Head of caudate nucleus (tissue), 42 donors: ENCODE measurements around the gene RALGPS2.

Experiments used
- DNase-seq, 42 donors: peaks; one replicate each; pipeline versions ENCODE4 v3.0.0 to v3.0.0-alpha.2; 2020 to 2021; ENCODE audit warnings: mixed read lengths in 7 of 42
- intact Hi-C: fragments of 100-400 bp; cut with DNase I; formaldehyde crosslinking; loops from one replicate; pipeline ENCODE4 v1.15.0; 2022

Gene RALGPS2

DNA sequence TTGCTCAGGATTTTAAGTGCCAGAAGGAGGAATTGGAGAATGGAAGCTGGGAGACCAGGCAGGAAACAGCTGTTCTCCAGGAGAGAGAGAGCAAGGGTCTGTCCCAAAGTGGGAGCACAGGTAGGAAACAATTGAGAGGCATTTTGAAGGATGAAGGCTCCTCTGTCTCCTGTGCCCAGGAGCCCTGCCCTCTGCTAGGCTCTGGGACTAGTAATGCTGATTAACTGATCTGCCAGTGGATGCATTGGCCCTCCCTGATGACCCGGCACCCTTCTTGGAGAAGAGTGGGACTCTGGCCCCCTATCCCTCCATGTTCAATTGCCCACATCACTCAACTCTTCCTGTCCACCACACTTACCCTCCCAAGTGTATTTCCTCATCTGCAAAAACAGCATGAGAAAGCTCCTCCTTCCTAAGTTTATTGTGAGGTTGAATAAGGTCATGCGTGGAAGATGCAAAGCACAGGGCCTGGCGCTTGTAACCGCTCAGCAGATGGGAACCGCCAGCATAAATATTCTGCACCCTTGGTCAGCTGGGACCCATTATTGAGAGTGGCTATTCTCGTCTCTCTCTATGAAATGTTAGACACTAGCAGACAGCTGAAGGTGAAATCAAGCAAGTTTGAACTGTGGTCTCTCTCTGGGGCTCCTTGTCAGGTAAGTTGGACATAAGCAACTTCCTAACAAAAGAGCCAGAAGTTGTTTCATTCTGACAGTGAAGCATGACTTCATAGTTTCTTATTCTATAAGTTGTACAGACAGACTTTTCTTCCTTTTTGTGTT is 208.9 kb downstream of the RALGPS2 start:
- DNase-seq: no peak
- intact Hi-C loops: no loop called here

DNA sequence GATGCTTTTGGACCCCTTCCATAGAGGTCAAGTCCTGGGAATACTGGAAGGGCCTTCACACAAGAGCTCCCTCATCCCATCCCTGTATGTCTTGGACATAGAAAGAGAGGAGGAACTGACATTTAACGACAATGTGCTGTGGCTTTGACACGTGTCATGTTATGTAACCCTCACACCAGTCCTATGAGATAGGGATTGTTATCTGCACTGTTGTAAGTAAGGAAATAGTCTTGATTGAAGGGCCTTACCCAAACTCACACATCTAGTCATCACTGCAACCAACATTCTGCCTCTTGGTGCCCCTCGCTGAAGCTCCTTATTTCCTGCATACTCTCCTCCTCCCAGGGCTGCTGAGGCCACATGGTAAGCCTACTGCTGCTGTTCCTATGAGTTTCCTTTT is 209.5 kb downstream of the RALGPS2 start:
- DNase-seq: no peak
- intact Hi-C loops: no loop called here

DNA sequence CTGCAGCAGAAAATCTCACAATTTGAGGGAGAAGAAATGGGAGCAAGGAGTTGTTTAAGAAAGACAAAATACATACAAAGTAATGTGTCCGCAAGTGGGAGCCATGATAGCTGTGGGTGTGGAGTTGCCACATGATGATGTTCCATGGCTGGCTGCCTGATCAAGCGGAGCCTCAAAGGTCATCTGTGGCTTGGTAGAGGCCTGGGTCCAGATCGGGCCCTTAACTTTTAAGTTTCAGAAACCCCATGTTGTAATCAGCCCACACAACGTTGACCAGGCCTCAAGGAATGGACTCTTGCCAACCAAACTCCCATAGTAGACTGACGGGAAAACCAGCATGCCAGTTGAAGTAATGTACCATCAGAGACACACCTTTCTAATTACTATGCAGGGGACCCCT is 210.6 kb downstream of the RALGPS2 start:
- no peak for DNase-seq
- intact Hi-C loops: no loop called here

DNA sequence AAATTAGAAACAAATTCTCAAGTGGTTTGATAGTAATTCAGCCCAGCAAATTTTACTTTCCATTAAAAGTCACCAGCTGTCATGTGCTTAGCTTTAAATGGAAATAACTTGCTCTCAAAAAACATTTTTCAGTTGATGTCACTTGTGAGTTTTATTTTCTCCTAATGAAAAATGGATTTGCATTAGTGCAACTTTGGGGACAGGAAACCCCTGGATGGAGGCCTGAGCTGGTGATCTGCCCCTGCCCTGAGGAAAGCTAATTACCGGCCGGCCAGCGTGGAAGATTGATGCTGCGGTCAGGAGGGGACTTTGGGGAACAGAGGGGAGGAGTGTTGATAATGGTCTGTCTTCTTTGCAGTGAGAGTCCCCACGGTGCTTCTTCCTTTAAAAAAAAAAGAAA is 212.7 kb downstream of the RALGPS2 start:
- intact Hi-C loops: no loop called here
- no peak for DNase-seq

- DNase-seq: no peak
- intact Hi-C loops: no loop called here
Measured at GRCh38 chr1:178938101-178938958, 213.3 kb downstream of the RALGPS2 start.

DNA sequence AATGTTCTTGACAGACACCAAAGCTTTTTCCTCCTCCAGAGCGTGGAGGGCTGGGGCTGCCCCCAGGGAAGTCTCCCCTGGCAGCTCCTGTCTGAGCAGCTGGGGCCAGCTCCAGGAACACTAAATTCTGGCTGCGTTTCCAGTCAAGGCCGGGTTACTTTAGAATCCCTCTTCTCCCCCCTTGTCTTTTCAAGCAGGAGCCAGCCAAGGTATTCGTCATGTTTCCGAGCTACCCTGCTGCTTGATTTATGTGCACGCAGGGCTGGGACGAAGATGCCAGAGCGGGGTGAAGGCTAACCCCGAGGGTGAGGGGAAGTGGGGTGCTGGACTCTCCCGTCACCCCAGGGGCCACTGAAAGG is 213.9 kb downstream of the RALGPS2 start:
- DNase-seq: peak in 4 of 42 donors; percentile 20 to 54 (median 35)
- intact Hi-C loops: no loop called here

GRCh38 chr1:178939338-178940067 is 214.5 kb downstream of the RALGPS2 start:
- intact Hi-C loops: no loop called here
- DNase-seq: no peak

GRCh38 chr1:178940068-178940765 is 215.2 kb downstream of the RALGPS2 start:
- intact Hi-C loops: no loop called here
- no peak for DNase-seq

GRCh38 chr1:178941261-178941689 is 216.2 kb downstream of the RALGPS2 start:
- peak in 39 of 42 donors; percentile 17 to 85 (median 55) for DNase-seq
- intact Hi-C loops: no loop called here

- DNase-seq: no peak
Measured at GRCh38 chr1:178941849-178942248, 216.8 kb downstream of the RALGPS2 start.

GRCh38 chr1:178942285-178943198 is 217.5 kb downstream of the RALGPS2 start:
- intact Hi-C loops: no loop called here
- DNase-seq: no peak

More at GRCh38 chr1:178941849-178942248, 216.8 kb downstream of the RALGPS2 start:
- intact Hi-C loops: no loop called here

DNA sequence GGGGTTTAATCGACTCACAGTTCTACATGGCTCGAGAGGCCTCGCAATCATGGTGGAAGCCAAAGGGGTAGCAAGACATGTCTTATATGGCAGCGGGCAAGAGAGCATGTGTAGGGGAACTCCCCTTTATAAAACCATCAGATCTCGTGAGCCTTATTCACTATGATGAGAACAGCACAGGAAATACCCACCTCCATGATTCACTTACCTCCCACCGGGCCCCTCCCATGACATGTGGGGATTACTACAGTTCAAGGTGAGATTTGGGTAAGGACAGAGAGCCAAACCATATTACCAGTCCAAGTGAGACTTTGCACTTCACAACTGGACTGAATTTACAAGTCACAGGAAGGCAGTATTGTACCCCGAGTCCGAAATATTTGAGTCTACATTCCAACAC is 219.7 kb downstream of the RALGPS2 start:
- intact Hi-C loops: no loop called here
- peak in 1 of 42 donors; percentile 14 for DNase-seq

DNA sequence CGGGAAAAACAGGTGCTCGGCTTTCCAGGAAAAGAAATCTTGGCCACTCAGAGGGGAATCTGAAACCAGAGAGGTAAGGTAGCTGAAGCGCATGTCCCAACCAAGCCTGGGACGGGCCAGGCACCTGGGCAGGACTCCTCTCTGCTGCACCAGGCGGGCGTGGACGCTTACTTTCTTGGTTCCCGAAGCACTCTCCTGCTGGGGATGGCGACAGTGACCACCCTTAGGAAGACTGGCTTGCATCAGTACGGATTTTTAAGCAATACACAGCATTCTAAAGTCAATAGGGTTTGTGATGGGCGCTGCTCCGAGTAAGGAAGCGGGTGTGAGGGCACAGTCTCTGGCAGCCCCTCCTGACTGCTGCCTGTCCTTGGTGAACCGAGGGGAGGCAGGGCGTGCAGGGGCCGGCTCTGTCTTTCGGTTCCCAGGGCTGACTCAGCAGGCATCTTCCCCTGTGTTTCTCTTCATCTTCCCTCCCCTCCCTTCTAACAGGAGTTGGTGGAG is 220.8 kb downstream of the RALGPS2 start:
- intact Hi-C loops: no loop called here
- peak in 1 of 42 donors; percentile 26 for DNase-seq

GRCh38 chr1:178946416-178946815 is 221.4 kb downstream of the RALGPS2 start:
- DNase-seq: no peak
- intact Hi-C loops: no loop called here

DNA sequence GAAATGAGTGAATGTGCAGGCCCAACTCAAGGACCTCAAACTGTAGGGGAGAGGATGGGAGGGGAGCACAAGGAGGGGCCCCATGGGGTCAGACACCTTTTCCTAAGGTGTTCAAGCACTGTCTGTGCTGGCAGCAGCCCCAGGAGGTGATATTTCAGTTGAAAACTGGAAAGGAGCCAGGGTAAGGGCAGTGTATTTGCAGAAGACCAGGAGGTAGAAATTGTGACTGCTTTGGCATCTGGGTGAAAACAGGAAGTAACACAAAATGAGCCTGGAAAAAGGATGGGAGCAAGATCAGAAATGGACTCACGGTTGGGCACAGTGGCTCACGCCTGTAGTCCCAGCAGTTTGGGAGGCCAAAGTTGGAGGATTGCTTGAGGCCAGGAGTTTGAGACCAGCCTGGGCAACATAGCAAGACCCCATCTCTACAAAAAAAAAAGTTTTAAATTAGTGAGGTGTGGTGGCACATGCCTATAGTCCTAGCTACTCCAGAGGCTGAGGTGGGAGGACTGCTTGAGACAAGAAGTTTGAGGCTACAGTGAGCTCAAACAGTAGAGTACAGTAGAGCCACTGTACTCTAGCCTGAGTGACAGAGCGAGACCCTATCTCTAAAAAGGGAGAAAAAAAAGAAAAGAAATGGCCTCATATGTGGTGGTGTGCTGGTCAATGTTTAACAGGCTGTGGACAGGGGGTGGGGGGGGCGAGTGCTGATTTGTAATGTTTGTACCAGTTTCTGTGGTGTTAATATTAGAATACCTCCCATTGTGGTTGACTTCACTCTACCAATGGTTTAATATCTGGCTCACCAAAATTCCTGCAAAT is 222.0 kb downstream of the RALGPS2 start:
- DNase-seq: no peak
- intact Hi-C loops: no loop called here

- intact Hi-C loops: no loop called here
- DNase-seq: no peak
Measured at GRCh38 chr1:178947677-178947981, 222.6 kb downstream of the RALGPS2 start.

- intact Hi-C loops: no loop called here
- no peak for DNase-seq
Measured at GRCh38 chr1:178948676-178949075, 223.6 kb downstream of the RALGPS2 start.
